Measurements from ENCODE around the gene GPER1. TPM values are rescaled to one million over a fixed set of nuclear protein-coding genes. Genes with fewer than 3 reads are reported as not detected.

GPER1 gene
- total and polyA plus RNA-seq, 2 donors (not counting 3 experiments of a cell fraction or from before 2014, with no cell fraction given): 0.77 to 2.3 TPM

DNA sequence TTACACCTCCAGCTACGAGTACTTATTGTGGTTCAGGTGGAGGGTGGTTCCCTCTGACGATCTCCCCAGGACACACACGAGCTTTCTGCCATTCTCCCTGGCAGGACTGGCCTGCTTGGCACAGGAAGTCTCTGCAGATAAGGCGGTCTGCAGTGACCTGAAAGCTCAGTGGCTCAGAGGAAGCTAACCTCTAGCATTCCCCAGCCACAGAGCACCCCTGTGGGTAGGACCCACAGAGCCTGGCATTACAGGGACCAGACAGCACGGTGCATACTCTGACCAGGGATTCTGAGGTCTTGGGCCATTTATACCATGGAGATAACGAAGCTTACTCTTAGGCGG, 45.5 kb upstream of the GPER1 start:
- dilution Hi-C loops (cut with MboI; ENCODE audit: extremely low pct_ligation_motif_present, low sequenced_read_pairs): no loop called here
- FAIRE-seq (no peak), DNase-seq (ENCODE audit: low read depth, low spot score) (no peak)
- Histone ChIP-seq H3K4me2 (ENCODE audit: insufficient read depth, low read length) (no peak overlapping the region), H4K20me1 (replicated peaks; ENCODE audit: control insufficient read depth, extremely low read depth, insufficient read depth, low read length) (no peaks in the 10 kb centered on the region), H3K27ac (ENCODE audit: insufficient read depth, low read depth, low read length) (no peak overlapping the region), H3K79me2 (ENCODE audit: control insufficient read depth, insufficient read depth, low read length) (no peaks in the 10 kb centered on the region), H3K27me3 (ENCODE audit: control insufficient read depth in 2 of 2, insufficient read depth in 2 of 2, low read length in 2 of 2) (no peaks in the 10 kb centered on the region), H3K9ac (replicated peaks; ENCODE audit: extremely low read depth, insufficient read depth, low read length) (no peak overlapping the region), H3K4me3 (replicated peaks in 1 of 3; ENCODE audit: insufficient read depth in 1 of 3, low read depth in 1 of 3, low read length in 3 of 3) (no peak overlapping the region), H3K9me3 (replicated peaks; ENCODE audit: control insufficient read depth, insufficient read depth, low read length) (no peaks in the 10 kb centered on the region), H3K9me1 (replicated peaks; ENCODE audit: control insufficient read depth, extremely low read depth, insufficient read depth, low read length) (no peaks in the 10 kb centered on the region), H2AFZ (ENCODE audit: low read depth, low read length) (no peak overlapping the region), H3K36me3 (ENCODE audit: control insufficient read depth in 2 of 2, extremely low read depth in 1 of 2, insufficient read depth in 2 of 2, low read length in 2 of 2) (no peaks in the 10 kb centered on the region), H3K4me1 (ENCODE audit: control insufficient read depth, extremely low read depth, insufficient read depth, low read length) (peaks cover 14% of the 10 kb centered on the region)
- ChIA-PET POLR2A (no interaction called here), CTCF (interaction anchor here (0.8 to 4.6 kb wide), 4 partner anchors 11 to 49 kb away, joined by 3 to 46 read pairs (median 4); no protein-coding TSS in a partner anchor)
- no peak for TF ChIP-seq POLR2AphosphoS5 (IDR thresholded peaks at IDR 0.05; ENCODE audit: insufficient read depth, low read depth, low read length)
- no peak for TF ChIP-seq GATA2 (IDR thresholded peaks at IDR 0.05; ENCODE audit: insufficient read depth, insufficient read length, low read depth, low read length)
- TF ChIP-seq JUN (IDR thresholded peaks at IDR 0.05; ENCODE audit: borderline replicate concordance, insufficient read depth, insufficient read length, low read depth): no peak
- TF ChIP-seq, protein P1, sequence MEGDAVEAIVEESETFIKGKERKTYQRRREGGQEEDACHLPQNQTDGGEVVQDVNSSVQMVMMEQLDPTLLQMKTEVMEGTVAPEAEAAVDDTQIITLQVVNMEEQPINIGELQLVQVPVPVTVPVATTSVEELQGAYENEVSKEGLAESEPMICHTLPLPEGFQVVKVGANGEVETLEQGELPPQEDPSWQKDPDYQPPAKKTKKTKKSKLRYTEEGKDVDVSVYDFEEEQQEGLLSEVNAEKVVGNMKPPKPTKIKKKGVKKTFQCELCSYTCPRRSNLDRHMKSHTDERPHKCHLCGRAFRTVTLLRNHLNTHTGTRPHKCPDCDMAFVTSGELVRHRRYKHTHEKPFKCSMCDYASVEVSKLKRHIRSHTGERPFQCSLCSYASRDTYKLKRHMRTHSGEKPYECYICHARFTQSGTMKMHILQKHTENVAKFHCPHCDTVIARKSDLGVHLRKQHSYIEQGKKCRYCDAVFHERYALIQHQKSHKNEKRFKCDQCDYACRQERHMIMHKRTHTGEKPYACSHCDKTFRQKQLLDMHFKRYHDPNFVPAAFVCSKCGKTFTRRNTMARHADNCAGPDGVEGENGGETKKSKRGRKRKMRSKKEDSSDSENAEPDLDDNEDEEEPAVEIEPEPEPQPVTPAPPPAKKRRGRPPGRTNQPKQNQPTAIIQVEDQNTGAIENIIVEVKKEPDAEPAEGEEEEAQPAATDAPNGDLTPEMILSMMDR (IDR thresholded peaks at IDR 0.05; ENCODE audit: extremely low read depth in 1 of 2, insufficient read depth in 1 of 2, low read depth in 1 of 2, low read length in 2 of 2): no peak
- TF ChIP-seq FOS (IDR thresholded peaks at IDR 0.05; ENCODE audit: borderline replicate concordance, insufficient read depth, low read length): no peak
- TF ChIP-seq POLR2A (IDR thresholded peaks at IDR 0.05; ENCODE audit: low read depth, low read length): no peak
- TF ChIP-seq, protein P2, sequence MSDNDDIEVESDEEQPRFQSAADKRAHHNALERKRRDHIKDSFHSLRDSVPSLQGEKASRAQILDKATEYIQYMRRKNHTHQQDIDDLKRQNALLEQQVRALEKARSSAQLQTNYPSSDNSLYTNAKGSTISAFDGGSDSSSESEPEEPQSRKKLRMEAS (IDR thresholded peaks at IDR 0.05; ENCODE audit: insufficient read depth, insufficient read length): no peak
- no peak for TF ChIP-seq MYC (IDR thresholded peaks at IDR 0.05; ENCODE audit: low read depth, low read length)
- no peak for TF ChIP-seq EZH2 (IDR thresholded peaks at IDR 0.05; ENCODE audit: borderline replicate concordance, low read depth, low read length, severe bottlenecking)
- intact Hi-C loops (cut with micrococcal nuclease): no loop called here
- no TSS peak for BruUV-seq (replicated peaks)
